HL-60 (cell line): ENCODE results near the gene HBA1.
"Not testable (repeated sequence)": the region's sequence is repeated elsewhere in the genome, so short reads cannot be mapped to it uniquely, and the experiment has no call there.

ENCODE experiments used
- DNase-seq, 2 experiments: peaks; one replicate each; pipeline ENCODE4 v3.0.0-alpha.2; 2010 to 2020; ENCODE audit warnings: low read depth in 1 of 2, low spot score in 1 of 2
- H3K27ac ChIP-seq: fragments of 250-450 bp; sonication (Bioruptor Pico); replicated peaks from 2 replicates; pipeline ENCODE4 v1.5.1; 2020; ENCODE audit warnings: mild to moderate bottlenecking, moderate library complexity
- H3K27me3 ChIP-seq: fragments of 250-450 bp; sonication (Bioruptor Pico); 2 replicates; pipeline ENCODE4 v1.5.1; 2021; ENCODE audit warnings: mild to moderate bottlenecking, moderate library complexity; ENCODE audit not compliant: insufficient read depth, poor library complexity, severe bottlenecking
- H3K4me3 ChIP-seq: replicated peaks from 2 replicates; pipeline ENCODE4 v1.5.1; 2011; ENCODE audit warnings: mild to moderate bottlenecking, control low read depth, low read length; ENCODE audit not compliant: insufficient read depth
- CTCF ChIP-seq: IDR thresholded peaks from one replicate; pipeline ENCODE4 v1.5.1; 2011; ENCODE audit warnings: low read length, control low read depth, inconsistent platforms; ENCODE audit not compliant: insufficient read depth
- GABPA ChIP-seq: IDR thresholded peaks from 2 replicates; pipeline ENCODE4 v1.6.1; 2012; ENCODE audit warnings: low read depth
- POLR2AphosphoS5 ChIP-seq: IDR thresholded peaks from 2 replicates; pipeline ENCODE4 v1.6.1; 2012; ENCODE audit warnings: low read depth
- REST ChIP-seq: IDR thresholded peaks from 2 replicates; pipeline ENCODE4 v1.6.1; 2012; ENCODE audit warnings: low read depth; ENCODE audit not compliant: insufficient replicate concordance
- SPI1 ChIP-seq: IDR thresholded peaks from 2 replicates; pipeline ENCODE4 v1.6.1; 2012; ENCODE audit warnings: low read depth, mild to moderate bottlenecking, borderline replicate concordance
- long read RNA-seq: library from polyadenylated mRNA; unstranded; transcript quantifications from one replicate; pipeline ENCODE4 v2.0.0, GENCODE V29; 2020

The HBA1 gene
- long read RNA-seq: 0 reads

DNA sequence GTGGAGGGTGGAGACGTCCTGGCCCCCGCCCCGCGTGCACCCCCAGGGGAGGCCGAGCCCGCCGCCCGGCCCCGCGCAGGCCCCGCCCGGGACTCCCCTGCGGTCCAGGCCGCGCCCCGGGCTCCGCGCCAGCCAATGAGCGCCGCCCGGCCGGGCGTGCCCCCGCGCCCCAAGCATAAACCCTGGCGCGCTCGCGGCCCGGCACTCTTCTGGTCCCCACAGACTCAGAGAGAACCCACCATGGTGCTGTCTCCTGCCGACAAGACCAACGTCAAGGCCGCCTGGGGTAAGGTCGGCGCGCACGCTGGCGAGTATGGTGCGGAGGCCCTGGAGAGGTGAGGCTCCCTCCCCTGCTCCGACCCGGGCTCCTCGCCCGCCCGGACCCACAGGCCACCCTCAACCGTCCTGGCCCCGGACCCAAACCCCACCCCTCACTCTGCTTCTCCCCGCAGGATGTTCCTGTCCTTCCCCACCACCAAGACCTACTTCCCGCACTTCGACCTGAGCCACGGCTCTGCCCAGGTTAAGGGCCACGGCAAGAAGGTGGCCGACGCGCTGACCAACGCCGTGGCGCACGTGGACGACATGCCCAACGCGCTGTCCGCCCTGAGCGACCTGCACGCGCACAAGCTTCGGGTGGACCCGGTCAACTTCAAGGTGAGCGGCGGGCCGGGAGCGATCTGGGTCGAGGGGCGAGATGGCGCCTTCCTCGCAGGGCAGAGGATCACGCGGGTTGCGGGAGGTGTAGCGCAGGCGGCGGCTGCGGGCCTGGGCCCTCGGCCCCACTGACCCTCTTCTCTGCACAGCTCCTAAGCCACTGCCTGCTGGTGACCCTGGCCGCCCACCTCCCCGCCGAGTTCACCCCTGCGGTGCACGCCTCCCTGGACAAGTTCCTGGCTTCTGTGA is at the start of gene HBA1:
Gene HBA1, plus strand, starts transcription at position 204 of the 906 bp plus-strand sequence. Its CDS starts 37 bp downstream, at position 241.
- not testable (repeated sequence) for H3K4me3 ChIP-seq, H3K27ac ChIP-seq, DNase-seq
- H3K27me3 ChIP-seq: peaks cover 54% of the 10 kb centered on the region

DNA sequence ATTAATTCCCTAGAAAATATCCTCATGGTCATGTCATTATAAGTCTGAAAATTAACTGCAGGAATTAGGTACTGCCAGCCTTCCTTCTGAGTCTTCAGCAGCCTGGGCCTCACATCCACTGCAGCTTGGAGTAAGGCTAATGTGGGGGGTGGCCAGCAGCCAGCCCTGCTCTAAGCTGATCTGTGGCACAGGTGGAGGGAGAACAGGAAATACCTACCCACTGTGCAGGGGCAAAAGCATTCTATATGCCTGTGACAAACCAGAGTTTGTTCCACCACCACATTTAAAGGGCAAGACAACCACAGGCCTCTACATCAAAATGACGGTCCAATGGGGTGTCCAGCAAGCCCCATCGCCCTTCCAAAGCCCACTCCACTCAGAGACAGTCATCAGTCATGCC is 47.4 kb upstream of the HBA1 start:
- no peak overlapping the region for H3K4me3 ChIP-seq
- TF ChIP-seq SPI1 (no peak), REST (no peak), CTCF (no peak), GABPA (no peak), POLR2AphosphoS5 (no peak)
- no peak for DNase-seq

DNA sequence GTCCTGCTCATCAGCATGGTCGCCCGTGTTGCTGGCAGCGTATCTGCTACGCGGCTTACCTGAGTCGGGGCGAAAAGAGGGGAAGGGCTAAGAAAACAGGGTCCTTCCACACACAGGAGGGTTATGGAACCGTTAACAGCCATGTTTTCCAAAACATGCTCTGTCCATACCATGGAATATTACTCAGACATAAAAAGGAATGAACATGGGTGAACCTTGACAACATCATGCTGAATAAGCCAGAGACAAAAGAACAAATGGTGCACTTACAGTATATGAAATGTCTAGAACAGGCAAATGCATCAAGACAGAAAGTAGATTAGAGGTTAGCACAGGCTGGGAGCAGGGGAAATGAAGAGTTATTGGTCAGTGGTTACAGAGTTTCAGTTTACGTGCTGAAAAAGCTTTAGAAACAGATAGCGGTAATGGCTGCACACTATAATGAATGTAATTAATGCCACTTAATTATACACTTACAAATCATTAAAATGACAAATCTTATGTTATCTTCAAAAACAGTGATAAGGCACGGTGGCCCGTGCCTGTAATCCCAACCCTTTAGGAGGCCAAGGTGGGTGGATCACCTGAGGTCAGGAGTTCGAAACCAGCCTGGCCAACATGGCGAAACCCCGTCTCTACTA is 45.8 kb upstream of the HBA1 start:
- Histone ChIP-seq H3K27ac (no peak overlapping the region), H3K27me3 (no peaks in the 10 kb centered on the region), H3K4me3 (no peak overlapping the region)
- TF ChIP-seq GABPA (no peak), SPI1 (no peak), POLR2AphosphoS5 (no peak), REST (no peak), CTCF (no peak)
- DNase-seq: no peak

More for the DNA sequence above, 47.4 kb upstream of the HBA1 start:
- Histone ChIP-seq H3K27me3 (no peaks in the 10 kb centered on the region), H3K27ac (no peak overlapping the region)

GRCh38 chr16:132120-132519 is 44.4 kb upstream of the HBA1 start:
- no peak for TF ChIP-seq REST
- TF ChIP-seq SPI1: no peak
- TF ChIP-seq GABPA: no peak
- no peak for TF ChIP-seq POLR2AphosphoS5
- TF ChIP-seq CTCF: no peak
- DNase-seq: no peak
- Histone ChIP-seq H3K4me3 (no peak overlapping the region), H3K27me3 (no peaks in the 10 kb centered on the region), H3K27ac (no peak overlapping the region)
